ENCODE measurements around the gene HNRNPA3.

DNA sequence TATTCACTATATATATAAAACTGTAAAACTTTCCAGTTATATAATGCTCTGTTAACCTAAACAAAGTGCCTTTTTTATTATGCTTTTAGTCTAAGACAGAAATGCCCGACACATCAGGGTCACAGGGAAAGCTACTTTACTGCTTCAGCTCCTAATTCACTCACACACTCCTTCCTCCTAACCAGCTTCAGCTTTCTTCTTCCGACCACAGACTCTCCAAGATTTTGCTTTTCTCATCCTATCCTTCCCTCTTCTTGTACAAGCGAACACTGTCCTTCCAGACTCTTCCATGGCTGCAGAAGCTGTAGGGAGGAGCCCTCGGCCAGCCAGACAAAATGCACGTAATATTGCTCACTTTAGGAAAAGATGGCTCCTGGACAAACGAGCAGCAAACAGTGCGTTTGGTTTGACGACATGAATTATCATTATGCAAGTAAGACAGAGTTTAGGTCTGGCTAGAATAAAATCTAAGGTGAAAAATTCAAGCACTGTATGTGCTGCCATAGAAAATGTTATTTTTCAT is 47.5 kb upstream of the HNRNPA3 start:
- no peak for TF ChIP-seq POLR2AphosphoS5 (IDR thresholded peaks at IDR 0.05; ENCODE audit: borderline replicate concordance, low read depth, low read length)
- no peak for TF ChIP-seq EZH2 (IDR thresholded peaks at IDR 0.05)
